Endometrial microvascular endothelial cells (primary cell): ENCODE results near the gene MADD. TPM values are rescaled to one million over a fixed set of nuclear protein-coding genes. Genes with fewer than 3 reads are reported as not detected.
"Not testable (repeated sequence)": the region's sequence is repeated elsewhere in the genome, so short reads cannot be mapped to it uniquely, and the experiment has no call there.

ENCODE experiments used
- in situ Hi-C: cut with HindIII; loops from 2 replicates; pipeline ENCODE4 v1.10.0; 2017; ENCODE audit warnings: low sequenced_read_pairs, low pct_unique_long_range_greater_than_20kb; ENCODE audit errors: inconsistent ontology term
- total RNA-seq: library from RNA; depleted of rRNA; stranded (reverse); fragments of >200 nt; gene quantifications from one replicate; pipeline ENCODE4 v1.2.3, GENCODE V29; 2015; ENCODE audit errors: inconsistent ontology term

The MADD gene
- total RNA-seq, 1 donor from 2014 or later = 27.1 TPM

- in situ Hi-C loops = no loop called here
These were observed 36.0 kb downstream of the MADD start for GRCh38 chr11:47305734-47306483.

- in situ Hi-C loops = no loop called here
These were observed 36.5 kb downstream of the MADD start for GRCh38 chr11:47306484-47306844.

GRCh38 chr11:47308050-47308823 lies 38.3 kb downstream of the MADD start:
- in situ Hi-C loops = no loop called here

GRCh38 chr11:47314992-47315391 lies 45.1 kb downstream of the MADD start:
- in situ Hi-C loops = no loop called here

GRCh38 chr11:47316501-47316900 lies 46.6 kb downstream of the MADD start:
- in situ Hi-C loops = not testable (repeated sequence)

- in situ Hi-C loops = no loop called here
These were observed 47.3 kb downstream of the MADD start for GRCh38 chr11:47317064-47317828.

- in situ Hi-C loops = no loop called here
These were observed 48.2 kb downstream of the MADD start for GRCh38 chr11:47318166-47318565.

GRCh38 chr11:47324520-47324919 lies 54.6 kb downstream of the MADD start:
- in situ Hi-C loops = no loop called here

- in situ Hi-C loops = no loop called here
These were observed 55.5 kb downstream of the MADD start for GRCh38 chr11:47325271-47326041.

- in situ Hi-C loops = no loop called here
These were observed 56.3 kb downstream of the MADD start for GRCh38 chr11:47326198-47326597.

- in situ Hi-C loops = no loop called here
These were observed 57.1 kb downstream of the MADD start for GRCh38 chr11:47327025-47327424.

GRCh38 chr11:47327949-47328348 lies 58.0 kb downstream of the MADD start:
- in situ Hi-C loops = no loop called here

- in situ Hi-C loops = no loop called here
These were observed 58.8 kb downstream of the MADD start for GRCh38 chr11:47328449-47329390.

- in situ Hi-C loops = no loop called here
These were observed 59.6 kb downstream of the MADD start for GRCh38 chr11:47329431-47329986.

GRCh38 chr11:47329987-47330931 lies 60.3 kb downstream of the MADD start:
- in situ Hi-C loops = no loop called here

- in situ Hi-C loops = no loop called here
These were observed 61.7 kb downstream of the MADD start for GRCh38 chr11:47331454-47332302.
